Hepatocyte (in vitro differentiated cells): ENCODE results near the gene SFXN5. TPM values are rescaled to one million over a fixed set of nuclear protein-coding genes. Genes with fewer than 3 reads are reported as not detected.

Experiments used
- DNase-seq: peaks from one replicate; pipeline ENCODE4 v3.0.0-alpha.2; 2016; ENCODE audit warnings: low spot score
- H2AFZ ChIP-seq: fragments of 200-600 bp; sonication (generic); 2 replicates; pipeline ENCODE4 v1.6.0; 2016; ENCODE audit warnings: antibody characterized with exemption, mild to moderate bottlenecking
- H3K27ac ChIP-seq: fragments of 200-600 bp; sonication (generic); 2 replicates; pipeline ENCODE4 v1.5.1; 2016; ENCODE audit warnings: mild to moderate bottlenecking
- H3K27me3 ChIP-seq: fragments of 200-600 bp; sonication (generic); 2 replicates; pipeline ENCODE4 v1.6.1; 2016
- H3K36me3 ChIP-seq: fragments of 200-600 bp; sonication (generic); replicated peaks from 2 replicates; pipeline ENCODE4 v1.5.1; 2016; ENCODE audit warnings: low read depth; ENCODE audit not compliant: insufficient read depth
- H3K4me1 ChIP-seq: fragments of 200-600 bp; sonication (generic); 2 replicates; pipeline ENCODE4 v1.5.1; 2016; ENCODE audit warnings: mild to moderate bottlenecking, moderate library complexity; ENCODE audit not compliant: insufficient read depth
- H3K4me2 ChIP-seq: fragments of 200-600 bp; sonication (generic); 2 replicates; pipeline ENCODE4 v1.6.0; 2016
- H3K4me3 ChIP-seq: fragments of 200-600 bp; sonication (generic); 2 replicates; pipeline ENCODE4 v1.5.1; 2016; ENCODE audit warnings: mild to moderate bottlenecking
- H3K79me2 ChIP-seq: fragments of 200-600 bp; sonication (generic); 2 replicates; pipeline ENCODE4 v1.6.0; 2017; ENCODE audit warnings: mild to moderate bottlenecking
- H3K9me2 ChIP-seq: fragments of 200-600 bp; sonication (generic); replicated peaks from 2 replicates; pipeline ENCODE4 v1.6.0; 2017; ENCODE audit warnings: mild to moderate bottlenecking; ENCODE audit not compliant: insufficient read depth
- H3K9me3 ChIP-seq: fragments of 200-600 bp; sonication (generic); 2 replicates; pipeline ENCODE4 v1.5.1; 2016; ENCODE audit warnings: low read depth, mild to moderate bottlenecking
- H4K20me1 ChIP-seq: fragments of 200-600 bp; sonication (generic); 2 replicates; pipeline ENCODE4 v1.6.0; 2016; ENCODE audit warnings: mild to moderate bottlenecking; ENCODE audit not compliant: insufficient read depth, poor library complexity, severe bottlenecking
- EZH2 ChIP-seq: fragments of 200-600 bp; sonication (generic); IDR thresholded peaks from 2 replicates; pipeline ENCODE4 v1.6.1; 2016; ENCODE audit warnings: antibody characterized with exemption, mild to moderate bottlenecking, borderline replicate concordance
- EZH2phosphoT487 ChIP-seq: fragments of 200-600 bp; sonication (generic); IDR thresholded peaks from one replicate; pipeline ENCODE4 v1.6.1; 2018; ENCODE audit warnings: antibody characterized with exemption, mild to moderate bottlenecking, low read depth, moderate library complexity; ENCODE audit not compliant: unreplicated experiment, severe bottlenecking
- WGBS: methylation state at CpG from one replicate; pipeline ENCODE4 v1.1.6; 2016; ENCODE audit warnings: low lambda C conversion rate; ENCODE audit errors: missing lambda C conversion rate; 5-methylcytosine and 5-hydroxymethylcytosine counted together
- polyA plus RNA-seq: library from polyadenylated mRNA; unstranded; fragments of >200 nt; fragmentation: Nextera tagmentation; extraction: Ambion mirVana; gene quantifications from 2 replicates; pipeline ENCODE4 v1.2.1, GENCODE V29; 2016
- total RNA-seq: library from RNA; depleted of rRNA; stranded (reverse); fragments of >200 nt; gene quantifications from 2 replicates; pipeline ENCODE4 v1.2.3, GENCODE V29; 2014
- TF ChIP-seq, protein P1 (sequence below): fragments of 200-600 bp; sonication (generic); IDR thresholded peaks from 2 replicates; pipeline ENCODE4 v1.5.1; 2016; ENCODE audit warnings: antibody characterized with exemption, mild to moderate bottlenecking; ENCODE audit not compliant: poor library complexity

SFXN5 gene
- total and polyA plus RNA-seq, 2 experiments from 2014 or later: 25.8 to 34.6 TPM

DNA sequence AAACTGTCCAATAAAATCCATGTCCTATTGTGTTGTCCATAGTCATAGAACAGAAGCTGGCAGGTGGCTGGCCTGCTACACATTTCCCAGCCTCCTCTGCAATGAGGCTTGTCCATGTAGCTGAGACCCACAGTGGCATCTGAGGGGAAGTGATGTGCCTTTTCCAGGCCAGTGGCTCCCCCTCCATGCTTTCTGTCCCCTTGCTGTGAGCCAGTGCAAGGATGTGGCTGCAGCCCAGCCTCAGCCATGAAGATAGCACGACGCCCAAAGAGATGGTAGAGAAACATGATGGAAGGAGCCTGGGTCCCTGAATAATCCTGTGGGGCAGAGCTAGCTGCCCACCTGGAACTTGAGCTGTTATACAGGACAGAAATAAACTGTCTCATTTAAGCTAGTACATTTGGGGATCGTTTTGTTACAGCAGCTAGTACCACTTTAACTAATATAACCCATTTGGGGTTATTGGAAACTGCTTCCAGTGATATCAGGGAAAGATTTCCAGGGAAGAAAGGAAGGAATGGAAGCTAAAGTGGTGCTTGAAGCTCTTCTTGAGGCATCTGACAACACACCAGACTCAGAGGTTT lies 40.3 kb downstream of the SFXN5 start:
- Histone ChIP-seq H3K79me2 (peaks cover 5% of the 10 kb centered on the region), H3K36me3 (no peaks in the 10 kb centered on the region), H3K27ac (peak overlapping the region; percentile 88), H3K4me3 (no peak overlapping the region), H3K4me2 (peak overlapping the region; percentile 40), H4K20me1 (no peaks in the 10 kb centered on the region), H2AFZ (no peak overlapping the region), H3K4me1 (peaks cover 17% of the 10 kb centered on the region), H3K27me3 (no peaks in the 10 kb centered on the region), H3K9me3 (no peaks in the 10 kb centered on the region), H3K9me2 (no peaks in the 10 kb centered on the region)
- 82% methylated on average over 3 of the region's 3 CpGs for WGBS
- no peak for DNase-seq
- TF ChIP-seq, protein P1, sequence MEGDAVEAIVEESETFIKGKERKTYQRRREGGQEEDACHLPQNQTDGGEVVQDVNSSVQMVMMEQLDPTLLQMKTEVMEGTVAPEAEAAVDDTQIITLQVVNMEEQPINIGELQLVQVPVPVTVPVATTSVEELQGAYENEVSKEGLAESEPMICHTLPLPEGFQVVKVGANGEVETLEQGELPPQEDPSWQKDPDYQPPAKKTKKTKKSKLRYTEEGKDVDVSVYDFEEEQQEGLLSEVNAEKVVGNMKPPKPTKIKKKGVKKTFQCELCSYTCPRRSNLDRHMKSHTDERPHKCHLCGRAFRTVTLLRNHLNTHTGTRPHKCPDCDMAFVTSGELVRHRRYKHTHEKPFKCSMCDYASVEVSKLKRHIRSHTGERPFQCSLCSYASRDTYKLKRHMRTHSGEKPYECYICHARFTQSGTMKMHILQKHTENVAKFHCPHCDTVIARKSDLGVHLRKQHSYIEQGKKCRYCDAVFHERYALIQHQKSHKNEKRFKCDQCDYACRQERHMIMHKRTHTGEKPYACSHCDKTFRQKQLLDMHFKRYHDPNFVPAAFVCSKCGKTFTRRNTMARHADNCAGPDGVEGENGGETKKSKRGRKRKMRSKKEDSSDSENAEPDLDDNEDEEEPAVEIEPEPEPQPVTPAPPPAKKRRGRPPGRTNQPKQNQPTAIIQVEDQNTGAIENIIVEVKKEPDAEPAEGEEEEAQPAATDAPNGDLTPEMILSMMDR: no peak
- no peak for TF ChIP-seq EZH2
- TF ChIP-seq EZH2phosphoT487: no peak

DNA sequence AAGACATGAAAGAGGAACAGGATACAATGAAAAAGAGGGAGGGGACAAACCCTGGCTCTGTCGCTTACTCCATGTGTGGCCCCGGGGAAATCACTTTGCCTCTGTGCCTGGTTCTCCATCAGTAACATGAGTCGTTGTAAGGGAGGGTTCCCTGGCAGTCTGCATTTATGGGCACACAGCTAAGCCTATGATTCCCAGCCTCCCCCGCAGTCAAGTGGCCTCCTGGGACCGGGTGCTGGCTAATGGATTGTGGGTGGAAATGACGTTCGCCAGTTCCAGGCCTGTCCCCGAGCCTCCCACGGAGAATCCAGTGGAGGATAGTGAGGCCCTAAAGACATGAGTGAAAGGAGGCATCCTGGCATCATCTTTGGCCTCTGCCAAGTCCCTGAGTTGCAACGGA lies 42.7 kb downstream of the SFXN5 start:
- no peak overlapping the region for H3K4me2 ChIP-seq
- H3K79me2 ChIP-seq: peaks cover 5% of the 10 kb centered on the region
- H3K9me2 ChIP-seq: no peaks in the 10 kb centered on the region
- 60% methylated on average over 10 of the region's 10 CpGs for WGBS
- DNase-seq: no peak
- no peak overlapping the region for H3K4me3 ChIP-seq
- peaks cover 17% of the 10 kb centered on the region for H3K4me1 ChIP-seq
- H3K27ac ChIP-seq: no peak overlapping the region
- TF ChIP-seq EZH2phosphoT487 (no peak), EZH2 (no peak)
- TF ChIP-seq, protein P1: no peak
- no peak overlapping the region for H2AFZ ChIP-seq
- no peaks in the 10 kb centered on the region for H3K9me3 ChIP-seq
- no peaks in the 10 kb centered on the region for H3K36me3 ChIP-seq
- no peaks in the 10 kb centered on the region for H4K20me1 ChIP-seq
- H3K27me3 ChIP-seq: no peaks in the 10 kb centered on the region

DNA sequence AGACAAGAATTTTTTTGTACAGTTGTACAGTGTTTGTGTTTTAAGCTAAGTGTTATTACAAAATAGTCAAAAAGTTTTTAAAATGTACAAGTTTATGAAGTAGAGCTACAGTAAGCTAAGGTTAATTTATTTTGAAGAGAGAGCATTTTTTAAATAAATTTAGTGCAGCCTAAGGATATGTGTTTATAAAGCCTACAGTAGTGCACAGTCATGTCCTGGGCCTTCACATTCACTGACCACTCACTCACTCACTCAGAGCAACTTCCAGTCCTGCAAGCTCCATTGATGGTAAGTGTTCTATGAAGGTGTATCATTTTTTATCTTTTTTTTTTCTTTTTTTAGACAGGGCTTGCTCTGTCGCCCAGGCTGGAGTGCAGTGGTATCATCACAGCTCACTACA lies 44.2 kb downstream of the SFXN5 start:
- H3K4me3 ChIP-seq: no peak overlapping the region
- H3K27me3 ChIP-seq: no peaks in the 10 kb centered on the region
- WGBS: 100% methylated on average over 1 of the region's 1 CpG
- no peaks in the 10 kb centered on the region for H3K9me3 ChIP-seq
- peaks cover 5% of the 10 kb centered on the region for H3K79me2 ChIP-seq
- H3K9me2 ChIP-seq: no peaks in the 10 kb centered on the region
- H3K4me2 ChIP-seq: no peak overlapping the region
- H4K20me1 ChIP-seq: no peaks in the 10 kb centered on the region
- no peak overlapping the region for H3K27ac ChIP-seq
- no peak for DNase-seq
- TF ChIP-seq EZH2phosphoT487: no peak
- no peak overlapping the region for H2AFZ ChIP-seq
- peaks cover 13% of the 10 kb centered on the region for H3K4me1 ChIP-seq
- no peaks in the 10 kb centered on the region for H3K36me3 ChIP-seq

DNA sequence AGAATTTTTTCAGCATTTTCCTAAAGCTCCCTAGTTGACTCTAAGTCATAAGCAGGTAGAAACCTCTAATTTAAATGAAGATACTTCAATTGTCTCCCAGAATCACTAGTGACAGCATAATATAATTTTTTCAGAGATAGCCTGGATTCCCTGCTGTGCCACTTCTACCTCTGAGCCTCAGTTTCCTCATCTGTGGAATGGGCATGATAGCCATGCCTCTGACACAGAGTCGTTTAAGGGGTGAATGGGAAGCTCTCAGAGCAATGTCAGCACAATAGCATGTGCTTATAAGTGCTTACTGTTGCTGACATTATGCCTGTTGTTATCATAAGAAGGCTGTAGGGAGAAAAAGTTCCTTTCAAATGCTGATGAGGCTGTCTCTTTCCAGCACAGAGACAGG lies 48.0 kb downstream of the SFXN5 start:
- 89% methylated on average over 1 of the region's 1 CpG for whole genome bisulfite sequencing
- Histone ChIP-seq H4K20me1 (no peaks in the 10 kb centered on the region), H3K27me3 (no peaks in the 10 kb centered on the region), H3K27ac (no peak overlapping the region), H3K79me2 (no peaks in the 10 kb centered on the region), H3K4me3 (no peak overlapping the region), H3K4me2 (no peak overlapping the region), H3K4me1 (peaks cover 15% of the 10 kb centered on the region), H3K9me2 (no peaks in the 10 kb centered on the region), H2AFZ (no peak overlapping the region), H3K36me3 (no peaks in the 10 kb centered on the region), H3K9me3 (no peaks in the 10 kb centered on the region)
- TF ChIP-seq EZH2 (no peak), EZH2phosphoT487 (no peak)
- TF ChIP-seq, protein P1: no peak
- DNase-seq: no peak
